Measurements from ENCODE around the gene SPEF2.

GRCh38 chr5:35785601-35786085 is 168.0 kb downstream of the SPEF2 start:
- TF ChIP-seq POLR2A (IDR thresholded peaks at IDR 0.05; ENCODE audit: low read length) (no peak), KDM5A (IDR thresholded peaks at IDR 0.05) (no peak), ESRRA (IDR thresholded peaks at IDR 0.05; ENCODE audit: borderline replicate concordance, low read length) (no peak), RCOR1 (IDR thresholded peaks at IDR 0.05; ENCODE audit: low read depth, low read length) (no peak), HDAC2 (IDR thresholded peaks at IDR 0.05) (no peak)

Measured in A549 (cell line).